ENCODE results near the gene PORCN. TPM values are rescaled to one million over a fixed set of nuclear protein-coding genes. Genes with fewer than 3 reads are reported as not detected.

The PORCN gene
- total and polyA plus RNA-seq, 2 of the 13 experiments (the other 11 are each of a cell fraction or from before 2014, with no cell fraction given) = 3.9 to 5.8 TPM

DNA sequence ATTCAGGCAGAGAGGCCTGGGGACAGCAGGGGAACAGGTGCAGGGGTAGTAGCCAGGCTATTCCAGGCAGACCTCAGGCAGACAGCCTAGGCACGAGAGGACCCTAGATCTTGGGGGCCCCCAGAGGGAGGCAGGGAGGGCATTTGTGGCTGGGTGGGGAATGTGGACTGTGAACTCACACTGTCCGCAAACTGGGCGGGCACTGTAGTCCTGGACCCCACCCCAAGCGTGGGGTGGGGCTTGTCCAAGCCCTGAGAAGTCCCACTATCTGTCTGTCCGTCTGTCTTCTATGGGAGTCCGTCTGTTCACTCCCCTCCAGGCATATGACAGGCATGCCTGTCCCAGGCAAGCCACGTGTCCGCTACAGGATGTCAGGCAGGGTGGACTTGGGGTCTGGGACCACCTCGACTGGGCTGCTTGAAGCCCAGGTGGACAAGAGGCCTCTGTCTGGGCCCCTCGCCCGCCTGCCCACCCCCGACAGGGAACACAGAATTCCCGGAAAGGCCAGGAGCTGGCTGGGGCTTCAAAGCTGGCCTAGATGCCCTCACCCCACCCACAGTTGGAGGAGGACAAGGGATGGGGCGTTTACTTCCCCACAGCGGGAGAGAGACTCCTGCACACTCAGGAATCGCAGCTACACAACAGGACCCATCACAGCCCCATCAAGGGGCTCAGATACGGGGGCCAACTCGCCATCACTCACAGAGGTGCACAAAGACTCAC lies 38.5 kb upstream of the PORCN start, which contains the start of gene SLC38A5 (continued):
- TF ChIP-seq GATAD2A (CRISPR knock-in tag; IDR thresholded peaks at IDR 0.05) (0 out of 2 replicates have a peak, but pooled peaks have one; percentile 27), MIER2 (CRISPR knock-in tag; IDR thresholded peaks at IDR 0.05) (no peak), ZNF616 (CRISPR knock-in tag; IDR thresholded peaks at IDR 0.05; ENCODE audit: low read depth) (no peak), ZNF530 (CRISPR knock-in tag; IDR thresholded peaks at IDR 0.05; ENCODE audit: low read depth) (no peak), NR3C1 (CRISPR knock-in tag; IDR thresholded peaks at IDR 0.05) (no peak), RNF2 (conservative IDR thresholded peaks at IDR 0.05; ENCODE audit: low read depth) (no peak), BRD4 (CRISPR knock-in tag; IDR thresholded peaks at IDR 0.05) (no peak), HOXA3 (CRISPR knock-in tag; IDR thresholded peaks at IDR 0.05) (no peak), ZFX (CRISPR knock-in tag; IDR thresholded peaks at IDR 0.05; ENCODE audit: low read depth) (peak; percentile 48; the same call in 1 of the 2 replicates), KAT7 (CRISPR knock-in tag; IDR thresholded peaks at IDR 0.05; ENCODE audit: borderline replicate concordance) (no peak), NFE2 (CRISPR knock-in tag; IDR thresholded peaks at IDR 0.05) (no peak), TCF7 (IDR thresholded peaks at IDR 0.05; ENCODE audit: low read depth) (peak; percentile 28; the same call in 1 of the 2 replicates), SMAD9 (CRISPR knock-in tag; IDR thresholded peaks at IDR 0.05) (no peak), MYC (CRISPR knock-in tag; IDR thresholded peaks at IDR 0.05; ENCODE audit: borderline replicate concordance) (peak; percentile 63), ZNF543 (CRISPR knock-in tag; IDR thresholded peaks at IDR 0.05) (peak; percentile 33; the same call in 1 of the 2 replicates), HNRNPUL1 (IDR thresholded peaks at IDR 0.05; ENCODE audit: low read depth, low read length) (no peak), ZNF251 (CRISPR knock-in tag; IDR thresholded peaks at IDR 0.05) (no peak)
- TF ChIP-seq, protein P1, sequence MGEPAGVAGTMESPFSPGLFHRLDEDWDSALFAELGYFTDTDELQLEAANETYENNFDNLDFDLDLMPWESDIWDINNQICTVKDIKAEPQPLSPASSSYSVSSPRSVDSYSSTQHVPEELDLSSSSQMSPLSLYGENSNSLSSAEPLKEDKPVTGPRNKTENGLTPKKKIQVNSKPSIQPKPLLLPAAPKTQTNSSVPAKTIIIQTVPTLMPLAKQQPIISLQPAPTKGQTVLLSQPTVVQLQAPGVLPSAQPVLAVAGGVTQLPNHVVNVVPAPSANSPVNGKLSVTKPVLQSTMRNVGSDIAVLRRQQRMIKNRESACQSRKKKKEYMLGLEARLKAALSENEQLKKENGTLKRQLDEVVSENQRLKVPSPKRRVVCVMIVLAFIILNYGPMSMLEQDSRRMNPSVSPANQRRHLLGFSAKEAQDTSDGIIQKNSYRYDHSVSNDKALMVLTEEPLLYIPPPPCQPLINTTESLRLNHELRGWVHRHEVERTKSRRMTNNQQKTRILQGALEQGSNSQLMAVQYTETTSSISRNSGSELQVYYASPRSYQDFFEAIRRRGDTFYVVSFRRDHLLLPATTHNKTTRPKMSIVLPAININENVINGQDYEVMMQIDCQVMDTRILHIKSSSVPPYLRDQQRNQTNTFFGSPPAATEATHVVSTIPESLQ (CRISPR knock-in tag; conservative IDR thresholded peaks at IDR 0.05) = no peak
- TF ChIP-seq, protein P2, sequence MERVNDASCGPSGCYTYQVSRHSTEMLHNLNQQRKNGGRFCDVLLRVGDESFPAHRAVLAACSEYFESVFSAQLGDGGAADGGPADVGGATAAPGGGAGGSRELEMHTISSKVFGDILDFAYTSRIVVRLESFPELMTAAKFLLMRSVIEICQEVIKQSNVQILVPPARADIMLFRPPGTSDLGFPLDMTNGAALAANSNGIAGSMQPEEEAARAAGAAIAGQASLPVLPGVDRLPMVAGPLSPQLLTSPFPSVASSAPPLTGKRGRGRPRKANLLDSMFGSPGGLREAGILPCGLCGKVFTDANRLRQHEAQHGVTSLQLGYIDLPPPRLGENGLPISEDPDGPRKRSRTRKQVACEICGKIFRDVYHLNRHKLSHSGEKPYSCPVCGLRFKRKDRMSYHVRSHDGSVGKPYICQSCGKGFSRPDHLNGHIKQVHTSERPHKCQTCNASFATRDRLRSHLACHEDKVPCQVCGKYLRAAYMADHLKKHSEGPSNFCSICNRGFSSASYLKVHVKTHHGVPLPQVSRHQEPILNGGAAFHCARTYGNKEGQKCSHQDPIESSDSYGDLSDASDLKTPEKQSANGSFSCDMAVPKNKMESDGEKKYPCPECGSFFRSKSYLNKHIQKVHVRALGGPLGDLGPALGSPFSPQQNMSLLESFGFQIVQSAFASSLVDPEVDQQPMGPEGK (CRISPR knock-in tag; IDR thresholded peaks at IDR 0.05) = peak; percentile 62
- TF ChIP-seq, protein P3, sequence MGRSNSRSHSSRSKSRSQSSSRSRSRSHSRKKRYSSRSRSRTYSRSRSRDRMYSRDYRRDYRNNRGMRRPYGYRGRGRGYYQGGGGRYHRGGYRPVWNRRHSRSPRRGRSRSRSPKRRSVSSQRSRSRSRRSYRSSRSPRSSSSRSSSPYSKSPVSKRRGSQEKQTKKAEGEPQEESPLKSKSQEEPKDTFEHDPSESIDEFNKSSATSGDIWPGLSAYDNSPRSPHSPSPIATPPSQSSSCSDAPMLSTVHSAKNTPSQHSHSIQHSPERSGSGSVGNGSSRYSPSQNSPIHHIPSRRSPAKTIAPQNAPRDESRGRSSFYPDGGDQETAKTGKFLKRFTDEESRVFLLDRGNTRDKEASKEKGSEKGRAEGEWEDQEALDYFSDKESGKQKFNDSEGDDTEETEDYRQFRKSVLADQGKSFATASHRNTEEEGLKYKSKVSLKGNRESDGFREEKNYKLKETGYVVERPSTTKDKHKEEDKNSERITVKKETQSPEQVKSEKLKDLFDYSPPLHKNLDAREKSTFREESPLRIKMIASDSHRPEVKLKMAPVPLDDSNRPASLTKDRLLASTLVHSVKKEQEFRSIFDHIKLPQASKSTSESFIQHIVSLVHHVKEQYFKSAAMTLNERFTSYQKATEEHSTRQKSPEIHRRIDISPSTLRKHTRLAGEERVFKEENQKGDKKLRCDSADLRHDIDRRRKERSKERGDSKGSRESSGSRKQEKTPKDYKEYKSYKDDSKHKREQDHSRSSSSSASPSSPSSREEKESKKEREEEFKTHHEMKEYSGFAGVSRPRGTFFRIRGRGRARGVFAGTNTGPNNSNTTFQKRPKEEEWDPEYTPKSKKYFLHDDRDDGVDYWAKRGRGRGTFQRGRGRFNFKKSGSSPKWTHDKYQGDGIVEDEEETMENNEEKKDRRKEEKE (IDR thresholded peaks at IDR 0.05) = no peak
- TF ChIP-seq, protein P4, sequence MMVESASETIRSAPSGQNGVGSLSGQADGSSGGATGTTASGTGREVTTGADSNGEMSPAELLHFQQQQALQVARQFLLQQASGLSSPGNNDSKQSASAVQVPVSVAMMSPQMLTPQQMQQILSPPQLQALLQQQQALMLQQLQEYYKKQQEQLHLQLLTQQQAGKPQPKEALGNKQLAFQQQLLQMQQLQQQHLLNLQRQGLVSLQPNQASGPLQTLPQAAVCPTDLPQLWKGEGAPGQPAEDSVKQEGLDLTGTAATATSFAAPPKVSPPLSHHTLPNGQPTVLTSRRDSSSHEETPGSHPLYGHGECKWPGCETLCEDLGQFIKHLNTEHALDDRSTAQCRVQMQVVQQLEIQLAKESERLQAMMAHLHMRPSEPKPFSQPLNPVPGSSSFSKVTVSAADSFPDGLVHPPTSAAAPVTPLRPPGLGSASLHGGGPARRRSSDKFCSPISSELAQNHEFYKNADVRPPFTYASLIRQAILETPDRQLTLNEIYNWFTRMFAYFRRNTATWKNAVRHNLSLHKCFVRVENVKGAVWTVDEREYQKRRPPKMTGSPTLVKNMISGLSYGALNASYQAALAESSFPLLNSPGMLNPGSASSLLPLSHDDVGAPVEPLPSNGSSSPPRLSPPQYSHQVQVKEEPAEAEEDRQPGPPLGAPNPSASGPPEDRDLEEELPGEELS (CRISPR knock-in tag; IDR thresholded peaks at IDR 0.05) = no peak

All from HepG2 (cell line).